GM12874 (cell line): Measurements from ENCODE around the gene IGSF3.

Experiments
- CTCF ChIP-seq: IDR thresholded peaks from 2 replicates; pipeline ENCODE4 v1.5.1; 2011; ENCODE audit warnings: low read depth, mild to moderate bottlenecking, control low read depth, low read length, moderate library complexity; ENCODE audit not compliant: insufficient read depth

The IGSF3 gene

GRCh38 chr1:116686175-116686574 is 18.6 kb upstream of the IGSF3 start:
- TF ChIP-seq CTCF = no peak

- TF ChIP-seq CTCF = no peak
Observed at GRCh38 chr1:116684575-116684974, 17.0 kb upstream of the IGSF3 start.

- no peak for TF ChIP-seq CTCF
Observed at GRCh38 chr1:116682641-116683221, 15.2 kb upstream of the IGSF3 start.

- no peak for TF ChIP-seq CTCF
Observed at GRCh38 chr1:116681343-116681899, 13.9 kb upstream of the IGSF3 start.

GRCh38 chr1:116680752-116681151 is 13.2 kb upstream of the IGSF3 start:
- TF ChIP-seq CTCF = no peak

- TF ChIP-seq CTCF = no peak
Observed at GRCh38 chr1:116679828-116680628, 12.5 kb upstream of the IGSF3 start.

- TF ChIP-seq CTCF = no peak
Observed at GRCh38 chr1:116679091-116679827, 11.7 kb upstream of the IGSF3 start.
